D721Med (cell line): ENCODE results near the gene DUSP1.

Source experiments
- DNase-seq: peaks from one replicate; pipeline ENCODE4 v3.0.0; 2011; ENCODE audit warnings: low spot score; ENCODE audit not compliant: insufficient read length
- FAIRE-seq: peaks from 2 replicates; lab custom pipeline; 2011; peaks lifted over from hg19 to GRCh38; lab: Jason Lieb, UNC
- TF ChIP-seq, protein P1 (sequence below): IDR thresholded peaks from 2 replicates; pipeline ENCODE4 v1.5.1; 2012; ENCODE audit warnings: mild to moderate bottlenecking, control low read depth; ENCODE audit not compliant: insufficient read depth; ENCODE audit errors: missing control alignments

Gene DUSP1

DNA sequence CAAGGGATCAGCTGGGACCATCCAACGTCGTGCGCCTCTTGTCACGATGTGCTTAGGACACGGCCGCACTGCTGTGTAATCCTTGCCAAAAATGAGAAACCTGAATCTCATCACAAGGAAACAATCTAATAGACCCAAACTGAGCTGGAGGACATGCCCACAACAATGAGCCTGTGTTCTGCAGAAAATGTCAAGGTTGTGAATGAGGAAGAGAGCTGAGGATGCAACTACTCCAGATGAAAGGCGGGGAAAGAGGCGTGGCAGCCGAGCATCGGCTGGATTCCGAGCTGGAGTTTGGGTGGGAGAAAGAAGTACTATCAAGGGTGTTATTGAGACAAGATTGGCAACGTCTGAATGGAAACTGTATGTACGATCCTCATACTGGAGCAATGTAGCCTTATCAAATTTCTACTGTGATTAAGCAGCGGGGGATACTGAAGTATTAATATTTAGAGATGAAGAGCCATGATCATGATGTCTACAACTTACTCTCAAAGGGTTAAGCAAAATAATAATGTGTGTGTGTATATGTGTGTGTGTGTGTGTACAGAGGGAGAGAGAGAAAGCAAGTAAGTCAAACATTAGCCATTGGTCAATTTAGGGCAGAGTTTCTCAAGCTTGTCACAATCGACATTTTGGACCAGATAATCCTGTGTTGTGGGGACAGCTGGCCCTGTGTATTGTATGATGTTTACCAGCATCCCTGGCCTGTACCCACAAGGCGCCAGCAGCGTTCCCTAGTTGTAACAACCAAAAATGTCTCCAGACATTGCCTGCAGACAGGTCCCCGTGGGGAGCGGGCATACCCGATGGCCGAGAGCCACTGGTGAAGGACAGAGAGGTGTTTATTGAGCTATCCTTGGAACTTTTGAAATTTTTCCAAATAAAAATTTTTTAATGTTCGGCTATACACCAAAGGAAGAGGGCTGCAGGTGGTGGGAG is 46.5 kb downstream of the DUSP1 start:
- TF ChIP-seq, protein P1, sequence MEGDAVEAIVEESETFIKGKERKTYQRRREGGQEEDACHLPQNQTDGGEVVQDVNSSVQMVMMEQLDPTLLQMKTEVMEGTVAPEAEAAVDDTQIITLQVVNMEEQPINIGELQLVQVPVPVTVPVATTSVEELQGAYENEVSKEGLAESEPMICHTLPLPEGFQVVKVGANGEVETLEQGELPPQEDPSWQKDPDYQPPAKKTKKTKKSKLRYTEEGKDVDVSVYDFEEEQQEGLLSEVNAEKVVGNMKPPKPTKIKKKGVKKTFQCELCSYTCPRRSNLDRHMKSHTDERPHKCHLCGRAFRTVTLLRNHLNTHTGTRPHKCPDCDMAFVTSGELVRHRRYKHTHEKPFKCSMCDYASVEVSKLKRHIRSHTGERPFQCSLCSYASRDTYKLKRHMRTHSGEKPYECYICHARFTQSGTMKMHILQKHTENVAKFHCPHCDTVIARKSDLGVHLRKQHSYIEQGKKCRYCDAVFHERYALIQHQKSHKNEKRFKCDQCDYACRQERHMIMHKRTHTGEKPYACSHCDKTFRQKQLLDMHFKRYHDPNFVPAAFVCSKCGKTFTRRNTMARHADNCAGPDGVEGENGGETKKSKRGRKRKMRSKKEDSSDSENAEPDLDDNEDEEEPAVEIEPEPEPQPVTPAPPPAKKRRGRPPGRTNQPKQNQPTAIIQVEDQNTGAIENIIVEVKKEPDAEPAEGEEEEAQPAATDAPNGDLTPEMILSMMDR, result no peak
- no peak for FAIRE-seq
- no peak for DNase-seq

DNA sequence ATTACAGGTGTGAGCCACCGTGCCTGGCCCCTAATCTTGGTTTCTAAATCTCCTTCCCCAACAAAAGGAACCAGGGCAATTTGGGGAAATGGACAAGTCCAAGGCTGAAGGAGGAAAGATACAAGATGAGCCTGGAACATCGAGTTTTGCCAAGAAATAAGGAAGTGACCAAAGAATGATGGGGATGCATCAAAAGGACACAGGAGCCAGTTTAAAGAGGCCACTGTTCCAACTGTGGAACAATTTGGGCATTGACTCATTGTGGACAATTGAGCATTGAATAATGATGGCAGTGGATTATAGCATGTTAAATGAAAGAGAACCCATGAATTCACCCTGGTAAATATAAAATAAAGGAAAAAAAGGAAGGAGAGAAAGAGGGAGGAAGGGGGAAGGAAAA is 47.5 kb downstream of the DUSP1 start:
- TF ChIP-seq, protein P1, result no peak
- no peak for FAIRE-seq

DNA sequence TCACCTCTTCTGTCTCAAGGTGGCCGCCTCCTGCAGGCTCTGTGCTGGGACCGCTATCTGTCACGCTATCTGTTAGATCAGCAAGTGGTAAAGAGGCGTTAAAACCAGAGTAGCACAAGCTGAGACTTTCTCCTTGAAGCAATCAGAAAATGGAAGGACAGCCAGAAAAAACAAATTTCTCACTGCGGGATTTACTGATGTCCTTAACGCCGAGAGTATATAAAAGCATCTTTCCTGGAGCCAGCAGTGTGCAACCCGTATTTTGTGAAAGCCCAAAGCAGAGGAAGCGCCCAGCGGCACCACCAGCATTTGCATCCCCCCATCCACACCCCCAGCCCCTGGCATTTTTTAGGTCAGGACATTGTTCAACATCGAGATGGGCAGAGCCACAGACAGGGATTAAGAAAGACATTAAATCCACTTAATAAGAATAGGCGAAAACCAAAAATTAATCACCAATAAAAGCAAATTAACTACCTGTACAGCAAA is 48.6 kb downstream of the DUSP1 start:
- no peak for DNase-seq
- TF ChIP-seq, protein P1, result no peak
- no peak for FAIRE-seq

More for the DNA sequence above, 47.5 kb downstream of the DUSP1 start:
- DNase-seq, result no peak

DNA sequence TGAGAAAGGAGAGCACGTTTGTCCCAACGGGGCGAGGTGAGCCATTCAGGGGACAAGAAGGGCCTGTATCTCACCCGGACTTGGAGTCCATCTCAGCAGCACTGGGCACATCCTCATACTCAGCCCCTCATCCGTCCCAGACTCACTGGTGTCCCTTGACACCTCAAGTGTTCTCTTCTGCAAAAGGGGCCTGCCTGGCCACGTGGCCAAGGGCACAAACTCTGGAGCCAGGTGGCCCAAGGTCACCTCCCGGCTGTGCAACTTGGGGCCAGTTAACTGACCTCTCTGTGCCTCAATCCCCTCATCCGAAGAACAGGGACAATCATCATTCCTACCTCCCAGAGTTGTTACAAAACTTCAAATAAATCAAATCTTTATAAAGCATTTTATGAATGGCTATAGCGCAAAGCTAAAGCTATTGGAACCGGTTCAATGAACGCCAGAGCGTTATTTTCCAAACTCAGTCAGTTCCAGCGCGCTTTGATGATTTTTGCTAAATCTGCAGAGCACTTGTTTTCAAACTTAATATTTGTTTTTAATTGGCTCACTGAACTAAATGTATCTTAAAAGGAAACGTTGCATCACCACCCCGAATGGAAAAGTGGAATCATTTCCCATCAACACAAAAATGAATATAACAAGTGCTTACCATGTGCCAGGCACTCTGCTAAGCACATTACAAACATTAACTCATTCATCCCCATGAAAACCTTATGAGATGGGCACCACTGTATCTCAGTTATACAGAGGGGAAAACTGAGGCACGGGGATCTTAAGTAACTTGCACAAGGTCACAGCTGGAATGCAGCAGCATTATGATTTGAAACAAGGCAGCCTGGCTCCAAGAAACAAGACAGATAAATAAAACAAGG is 49.3 kb downstream of the DUSP1 start:
- no peak for FAIRE-seq
- TF ChIP-seq, protein P1, result no peak
- no peak for DNase-seq

DNA sequence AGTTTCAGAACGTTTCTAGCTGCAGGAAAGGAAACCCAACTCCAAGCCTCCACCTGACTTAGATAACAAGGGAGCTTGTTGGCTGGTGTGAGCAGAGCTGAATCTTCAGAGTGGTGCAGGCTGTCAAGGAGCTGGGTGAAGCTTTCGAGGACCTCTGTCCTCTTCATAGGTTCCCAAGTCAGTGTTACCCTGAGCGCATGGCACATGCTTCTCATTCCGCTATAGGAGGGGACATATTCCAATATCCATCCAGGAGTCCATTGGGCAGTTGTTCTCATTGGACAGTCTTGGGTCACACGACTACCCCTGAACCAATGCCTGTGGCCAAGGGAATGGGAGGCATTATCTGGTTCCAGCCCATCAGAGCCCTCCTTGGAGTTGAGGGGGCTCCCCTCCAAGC is 50.3 kb downstream of the DUSP1 start:
- TF ChIP-seq, protein P1, result no peak
- DNase-seq, result no peak
- FAIRE-seq, result no peak

DNA sequence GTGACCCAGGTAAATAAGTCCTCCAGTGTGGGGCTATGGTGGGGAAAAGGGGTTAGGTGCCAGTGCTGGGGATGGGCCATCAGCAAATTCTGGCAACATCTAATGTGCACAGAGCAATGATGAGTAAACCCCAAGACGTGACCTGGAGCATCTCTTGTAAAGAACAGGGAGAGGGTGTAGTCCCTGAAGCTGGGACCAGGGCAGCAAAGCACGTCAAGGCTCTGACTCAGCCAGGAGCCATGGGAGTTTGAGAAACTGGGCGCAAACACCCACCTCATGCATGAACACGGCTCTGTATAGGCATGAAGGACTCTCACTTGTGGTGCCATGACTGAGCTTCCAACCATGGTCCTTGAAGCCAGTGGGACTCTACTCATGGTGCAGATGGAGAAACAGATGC is 51.8 kb downstream of the DUSP1 start:
- TF ChIP-seq, protein P1, result no peak
- DNase-seq (no peak), FAIRE-seq (no peak)
